Stimulated activated CD4-positive, alpha-beta T cell treated with anti-CD3 and anti-CD28 coated beads, TNF-alpha, amount 100 ng/mL, for 48 hours (primary cell): ENCODE data around the gene PIP5K1C.
"Not testable (repeated sequence)": the region's sequence is repeated elsewhere in the genome, so short reads cannot be mapped to it uniquely, and the experiment has no call there.

Experiments
- DNase-seq, 3 donors: peaks; one replicate each; pipeline ENCODE4 v3.0.0-alpha.2; 2020; ENCODE audit warnings: low read depth in 3 of 3

PIP5K1C gene

DNA sequence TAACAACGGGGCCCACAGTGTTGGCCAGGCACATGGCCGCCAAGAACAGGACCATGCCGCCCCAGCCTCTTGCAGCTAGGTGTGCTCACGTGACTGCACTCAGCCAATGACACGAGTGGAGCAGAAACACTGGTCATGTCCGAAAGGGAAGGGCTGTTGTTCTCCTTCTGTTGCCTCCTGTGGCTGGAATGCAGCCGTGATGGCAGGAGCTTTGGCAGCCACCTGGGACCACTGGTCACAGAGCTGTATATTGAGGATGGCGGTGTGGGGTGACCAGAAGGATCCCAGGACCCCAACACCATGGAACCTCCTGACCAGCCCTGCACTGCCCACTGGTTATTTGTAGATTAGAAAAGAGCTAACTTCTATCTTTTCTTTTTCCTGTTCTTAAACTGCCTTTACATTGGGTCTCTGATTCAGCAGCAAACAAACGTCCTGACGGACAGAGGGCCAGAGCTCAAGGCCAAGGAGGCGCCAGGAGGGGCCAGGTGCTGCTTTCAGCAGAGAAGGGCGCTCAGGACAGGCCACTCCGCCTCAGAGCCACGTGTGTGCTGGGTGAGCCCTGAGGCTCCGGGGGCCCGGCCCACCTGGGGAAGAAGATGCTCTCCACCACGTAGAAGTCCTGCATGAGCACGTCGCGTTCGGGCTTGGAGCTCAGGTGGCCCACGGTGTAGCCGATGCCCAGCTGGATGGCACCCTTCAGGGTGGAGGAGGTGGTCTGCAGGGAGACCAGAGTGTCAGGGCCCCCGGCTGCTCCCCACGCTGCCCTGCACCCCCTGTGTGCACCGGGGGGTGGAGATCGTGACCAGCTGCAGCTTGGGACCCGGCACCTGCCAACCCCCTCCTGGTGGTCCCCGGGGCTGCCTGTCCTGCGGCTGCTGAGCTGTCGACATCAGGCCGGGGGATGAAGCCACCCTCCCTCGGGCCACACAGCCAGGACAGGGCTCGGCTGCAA, 38.7 kb downstream of the PIP5K1C start:
- no peak for DNase-seq

DNA sequence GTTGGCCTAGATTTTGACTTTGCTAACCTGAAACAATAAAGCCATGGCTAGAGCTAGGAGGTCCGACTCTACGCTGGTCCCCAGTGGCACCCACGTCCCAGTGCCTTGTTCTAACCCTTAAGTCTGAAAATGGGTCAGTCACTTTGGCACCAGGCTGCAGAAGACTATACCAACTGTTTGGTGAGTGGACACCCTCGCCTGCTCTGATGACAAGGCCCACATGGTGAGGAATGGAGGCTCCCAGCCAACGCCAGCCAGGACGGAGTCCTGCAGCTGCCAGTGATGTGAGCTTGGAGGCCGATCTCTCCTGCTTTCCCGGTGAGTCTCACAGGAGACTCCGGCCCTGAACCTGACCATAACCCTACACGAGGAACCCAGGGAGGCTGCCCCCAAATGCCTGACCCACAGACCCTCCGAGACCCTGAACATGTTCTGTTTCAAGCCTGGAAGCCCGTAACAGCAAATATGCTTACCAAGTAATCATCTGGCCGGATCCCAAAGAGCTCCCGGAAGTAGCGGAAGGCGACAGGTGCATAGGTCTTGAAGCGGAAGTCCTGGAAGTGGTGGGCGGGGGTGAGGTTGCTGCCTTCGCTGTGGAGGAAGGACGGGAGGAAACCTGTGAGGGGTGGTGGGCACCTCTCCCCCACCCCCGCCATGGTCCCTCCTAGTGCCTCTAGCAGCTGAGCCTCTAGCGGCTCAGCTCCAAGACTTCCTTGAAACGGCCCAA, 39.6 kb downstream of the PIP5K1C start:
- DNase-seq: no peak

DNA sequence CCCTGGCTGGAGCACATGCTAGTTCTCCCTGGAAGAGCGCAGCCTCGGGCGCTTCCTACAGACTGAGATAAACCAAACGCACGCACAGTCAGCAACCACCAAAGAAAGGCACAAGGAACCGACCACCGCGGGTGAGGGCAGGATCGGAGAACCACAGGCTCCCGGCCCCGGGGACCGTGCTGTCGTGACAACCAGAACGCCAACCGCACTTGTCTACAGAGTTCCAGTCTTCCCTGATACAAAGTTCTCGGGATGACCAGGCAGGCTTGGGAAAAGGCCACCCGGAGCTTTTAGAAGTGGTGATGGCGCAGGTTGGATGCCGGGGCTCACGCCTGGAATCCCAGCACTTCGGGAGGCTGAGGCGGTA, 40.5 kb downstream of the PIP5K1C start:
- DNase-seq: no peak

DNA sequence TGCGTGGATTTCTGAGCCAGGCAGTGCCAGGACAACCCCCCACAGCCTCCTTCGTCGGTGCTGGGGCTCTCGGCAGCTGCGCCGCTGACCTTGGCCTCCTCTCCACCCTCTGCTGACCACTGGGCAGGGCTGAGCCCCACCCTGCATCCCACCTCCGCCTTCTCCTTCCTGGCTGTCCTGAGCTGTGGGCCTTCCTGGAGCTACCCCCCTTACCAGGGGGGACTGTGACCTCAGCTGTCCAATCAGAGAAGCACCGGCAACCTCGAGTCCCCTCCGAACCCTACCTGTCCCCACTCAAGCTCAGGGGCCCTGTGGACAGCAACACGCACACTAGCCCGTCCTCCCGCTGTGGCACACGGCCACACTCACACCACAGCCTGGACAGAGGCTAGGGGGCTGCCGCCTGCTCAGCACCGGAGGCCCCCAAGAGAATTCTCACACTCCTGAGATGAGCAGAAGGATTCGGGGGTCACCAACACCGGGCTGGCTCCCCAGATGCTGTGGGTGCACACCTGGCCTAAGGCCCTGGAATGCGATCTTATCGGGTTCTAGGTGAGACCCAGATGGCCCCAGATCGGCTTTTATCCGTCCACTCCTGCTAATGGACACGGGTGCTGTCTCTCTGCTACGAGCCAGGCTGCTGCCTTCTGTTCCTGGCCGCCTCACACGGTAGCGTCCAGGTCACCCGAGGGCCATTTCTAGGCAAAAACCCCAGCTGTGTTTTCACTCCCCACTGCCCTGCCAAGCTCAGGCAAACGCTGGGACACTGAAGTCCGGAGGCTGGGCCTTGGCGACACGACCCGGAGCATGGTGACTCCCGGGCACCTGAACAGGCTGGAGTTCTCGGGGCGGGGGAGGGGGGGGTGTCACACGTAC, 41.2 kb downstream of the PIP5K1C start:
- DNase-seq: no peak

DNA sequence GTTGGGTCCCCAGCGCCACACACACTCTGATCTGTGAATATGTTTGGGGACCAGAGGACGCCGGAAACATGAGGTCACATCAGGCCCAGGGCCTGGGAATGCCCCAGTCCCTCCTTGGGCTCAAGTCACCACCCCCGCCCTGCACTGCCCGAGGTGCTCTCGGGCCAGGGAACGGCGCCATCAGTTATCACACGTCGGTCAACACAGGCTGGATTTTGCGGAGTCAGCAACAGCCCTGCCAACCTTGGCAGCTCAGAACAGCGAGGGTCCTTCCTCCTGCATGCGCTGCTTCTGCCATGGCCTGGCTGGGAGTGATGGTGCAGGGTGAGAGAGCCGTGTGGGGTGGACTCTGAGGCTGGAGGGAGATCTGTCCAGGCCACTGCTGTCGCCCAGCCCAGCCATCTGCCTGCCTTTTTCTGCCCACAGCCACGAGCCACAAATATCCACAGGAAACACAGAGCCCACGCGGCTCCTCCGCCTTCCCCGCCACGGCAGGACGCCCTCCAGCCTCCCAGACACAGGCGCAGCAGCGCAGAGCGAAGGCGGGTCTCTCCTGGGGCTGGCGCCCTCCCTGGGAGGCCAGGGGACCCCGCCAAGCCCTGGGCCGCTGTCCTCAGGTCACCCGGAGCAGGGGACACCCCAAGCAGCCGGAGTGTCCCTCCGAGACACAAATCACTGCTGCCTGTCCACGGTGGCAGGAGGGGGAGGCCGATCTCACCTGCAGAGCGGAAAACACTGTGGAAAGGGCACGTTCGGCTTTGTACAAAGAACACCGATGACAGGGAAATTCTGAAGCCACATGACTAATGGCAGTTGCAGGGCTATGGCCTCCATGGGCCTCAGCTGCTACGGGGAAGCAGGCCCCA, 42.0 kb downstream of the PIP5K1C start:
- DNase-seq: no peak

DNA sequence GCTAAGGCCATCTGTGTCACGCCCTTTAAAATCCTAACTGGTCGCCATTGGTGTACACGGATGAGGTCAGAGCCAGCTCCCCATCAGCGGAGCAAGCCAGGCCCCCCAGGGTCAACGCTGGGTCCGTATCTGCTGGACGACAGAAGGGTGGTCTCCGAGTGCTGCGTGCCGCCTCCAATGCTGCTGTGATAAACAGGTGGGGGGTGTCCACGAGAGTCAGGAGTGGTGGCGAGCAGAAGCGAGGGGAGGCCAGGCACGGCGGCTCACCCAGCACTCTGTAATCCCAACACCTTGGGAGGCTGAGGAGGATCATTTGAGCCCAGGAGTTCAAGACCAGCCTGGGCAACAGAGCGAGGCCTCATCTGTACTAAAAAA, 42.9 kb downstream of the PIP5K1C start:
- DNase-seq: no peak

DNA sequence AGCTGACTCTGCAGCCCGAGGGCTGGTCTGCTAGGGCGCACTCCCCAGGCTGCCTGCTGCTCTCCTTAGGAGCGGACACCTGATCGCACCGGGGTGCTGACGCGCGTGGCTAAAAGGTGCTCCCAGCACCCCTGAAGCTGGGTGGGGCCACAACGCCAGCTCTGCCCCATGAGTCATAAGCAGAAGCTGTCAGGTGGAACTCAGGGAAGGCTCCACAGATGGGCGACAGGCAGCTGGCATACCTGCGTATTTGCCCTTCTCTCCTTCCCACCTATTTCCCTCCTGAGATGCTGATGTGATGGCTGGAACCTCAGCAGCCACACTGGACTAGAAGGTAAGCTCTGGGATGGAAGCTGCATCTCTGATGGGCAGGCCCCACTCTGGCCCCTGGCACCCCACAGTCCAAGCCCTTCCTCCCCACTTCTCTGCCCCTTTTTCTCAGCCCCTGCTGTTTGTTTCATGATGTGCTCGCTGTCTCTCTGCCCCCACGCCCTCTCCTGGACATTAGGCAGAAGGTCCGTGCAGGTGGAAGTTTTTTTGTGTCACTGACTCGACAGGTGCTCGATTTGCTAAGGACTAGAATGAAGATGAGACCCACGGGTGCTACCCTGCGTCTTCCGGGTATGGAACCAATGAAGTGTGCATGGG, 43.4 kb downstream of the PIP5K1C start:
- DNase-seq: no peak

DNA sequence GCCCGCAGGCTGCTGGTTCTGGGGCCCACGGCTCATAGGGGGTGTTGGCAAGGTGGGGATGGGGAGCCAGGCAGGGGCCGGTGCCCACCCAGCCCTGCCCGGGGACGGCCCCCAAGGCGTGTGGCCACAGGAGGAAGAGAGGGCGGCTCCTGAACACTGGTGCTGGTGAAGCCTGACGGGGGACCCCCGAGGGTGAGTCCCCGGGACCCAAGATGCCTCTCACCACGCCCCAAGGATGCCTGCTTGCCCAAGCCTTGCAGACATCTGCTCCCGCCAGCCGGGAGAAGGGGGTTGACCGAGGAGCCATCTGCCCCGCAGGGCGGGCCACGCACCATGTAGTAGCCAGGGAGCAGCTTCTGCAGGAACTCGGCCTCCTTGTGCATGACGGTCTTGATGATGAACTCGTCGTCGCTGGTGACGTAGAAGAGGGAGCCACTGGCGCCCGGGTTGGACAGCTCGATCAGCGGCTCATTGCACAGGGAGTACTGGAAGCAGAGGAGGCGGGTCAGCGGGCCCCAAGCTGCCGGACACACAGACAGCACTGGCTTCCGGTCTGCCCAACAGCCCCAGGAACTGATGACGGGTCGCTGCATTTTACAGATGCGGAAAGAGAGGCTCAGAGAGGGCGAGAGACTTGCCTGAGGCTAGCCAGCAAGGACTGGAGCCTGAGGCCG, 44.1 kb downstream of the PIP5K1C start:
- no peak for DNase-seq

DNA sequence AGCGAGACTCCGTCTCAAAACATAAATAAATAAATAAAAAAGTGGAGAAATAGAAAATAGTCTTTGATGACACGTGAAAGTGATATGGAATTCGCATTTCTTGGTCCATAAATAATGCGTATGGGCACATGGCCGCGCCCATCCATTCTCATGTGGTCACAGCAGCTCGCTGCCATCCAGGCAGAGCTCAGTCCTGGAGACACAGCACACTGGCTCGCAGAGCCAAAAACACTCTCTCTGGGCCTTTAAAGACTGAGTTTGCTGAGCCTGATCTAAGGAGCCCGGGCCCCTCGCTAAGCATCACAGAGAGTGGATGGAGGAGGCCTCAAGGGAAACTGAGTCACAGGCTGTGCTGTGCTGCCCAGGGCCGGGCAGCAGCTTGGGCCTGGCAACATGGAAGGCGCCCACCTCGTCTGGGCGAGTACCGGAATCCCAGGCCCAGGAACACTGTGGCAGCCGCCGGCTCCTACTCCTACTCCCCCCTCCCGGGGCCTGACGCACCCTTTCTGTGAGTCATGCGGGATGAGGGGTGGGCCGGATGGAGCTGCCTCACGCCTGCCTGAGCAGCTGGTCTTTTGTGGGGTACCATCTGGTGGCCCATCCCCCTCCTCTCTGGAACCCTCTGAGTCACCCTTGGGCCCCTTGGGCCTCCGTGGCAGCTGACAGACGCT, 44.7 kb downstream of the PIP5K1C start:
- DNase-seq: no peak

DNA sequence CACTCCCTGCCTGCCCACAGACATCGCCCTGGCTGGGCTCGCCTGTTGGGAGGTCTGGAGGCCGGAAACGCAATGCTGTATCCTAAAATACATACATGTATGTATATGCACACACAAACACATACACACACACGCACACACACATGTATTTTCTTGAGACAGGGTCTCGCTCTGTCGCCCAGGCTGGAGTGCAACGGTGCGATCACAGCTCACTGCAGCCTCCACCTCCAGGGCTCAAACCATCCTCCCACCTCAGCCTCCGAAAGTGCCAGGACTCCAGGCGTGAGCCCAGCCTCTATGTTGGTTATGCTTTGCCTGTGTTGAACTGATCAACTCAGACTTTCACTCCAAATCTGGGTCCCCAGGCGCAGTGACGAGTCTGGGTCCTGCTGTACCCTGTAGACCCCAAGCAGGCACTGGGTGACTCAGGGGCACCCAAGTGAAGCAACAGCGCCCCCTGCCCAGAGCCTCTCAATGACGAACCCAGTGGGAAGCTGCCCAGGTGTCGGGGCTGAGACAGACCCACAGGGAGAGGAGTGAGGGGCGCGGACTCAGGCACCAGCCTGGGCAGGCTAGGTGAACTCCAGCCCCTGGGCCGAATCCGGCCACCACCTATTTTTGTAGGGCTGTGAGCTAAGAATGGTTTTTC, 46.3 kb downstream of the PIP5K1C start:
- DNase-seq: no peak

DNA sequence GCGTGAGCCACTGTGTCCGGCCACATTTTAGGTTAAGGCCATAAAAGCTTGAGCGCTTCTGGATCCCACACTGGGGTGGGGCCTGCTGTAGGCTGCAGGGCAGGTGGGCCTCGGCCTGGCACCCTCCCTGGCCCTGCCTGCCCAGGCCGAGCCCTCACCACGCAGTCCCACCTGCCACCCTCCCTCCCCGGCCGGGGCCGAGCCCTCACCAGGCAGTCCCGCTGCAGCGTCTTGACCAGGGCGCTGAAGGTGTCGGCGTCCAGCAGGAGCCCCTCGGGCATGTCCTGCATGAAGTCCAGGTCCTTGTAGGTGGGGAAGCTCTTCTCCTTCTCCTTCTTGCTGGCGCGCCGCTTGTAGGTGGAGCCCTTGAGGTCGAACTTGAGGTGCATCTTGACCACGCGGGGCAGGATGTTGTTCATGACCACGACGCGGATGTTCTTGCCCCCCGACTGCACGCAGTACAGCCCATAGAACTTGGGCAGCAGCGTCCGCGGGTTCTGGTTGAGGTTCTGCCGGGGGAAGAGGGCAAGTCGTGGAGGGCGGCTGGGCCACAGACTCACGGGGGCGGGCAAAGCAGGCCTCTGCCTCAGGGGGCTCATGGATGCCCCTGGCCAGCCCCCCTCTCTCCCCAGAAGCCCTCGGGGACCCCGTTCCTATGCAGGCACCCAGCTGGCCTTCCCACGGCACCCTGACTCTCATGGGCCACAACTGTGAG, 47.0 kb downstream of the PIP5K1C start:
- no peak for DNase-seq

DNA sequence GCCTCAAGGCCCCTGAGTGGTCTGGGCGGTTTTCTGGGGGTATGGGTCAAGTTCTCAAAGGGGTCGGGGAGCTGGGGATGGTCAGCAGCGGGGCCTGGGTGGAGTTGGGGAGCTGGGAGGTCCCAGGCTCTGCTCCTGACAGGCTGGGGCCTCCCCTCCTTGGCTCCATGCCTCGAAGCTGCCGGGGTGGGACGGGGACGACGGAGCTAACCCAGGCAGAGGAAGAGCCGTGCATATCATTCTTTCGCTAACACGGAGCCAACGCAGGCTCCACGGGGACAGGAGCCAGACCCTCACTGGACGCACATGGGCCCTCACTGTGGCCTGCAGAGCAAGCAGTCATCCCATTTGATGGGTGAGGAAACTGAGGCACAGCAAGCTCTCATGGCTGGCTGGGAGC, 47.8 kb downstream of the PIP5K1C start:
- DNase-seq: no peak

DNA sequence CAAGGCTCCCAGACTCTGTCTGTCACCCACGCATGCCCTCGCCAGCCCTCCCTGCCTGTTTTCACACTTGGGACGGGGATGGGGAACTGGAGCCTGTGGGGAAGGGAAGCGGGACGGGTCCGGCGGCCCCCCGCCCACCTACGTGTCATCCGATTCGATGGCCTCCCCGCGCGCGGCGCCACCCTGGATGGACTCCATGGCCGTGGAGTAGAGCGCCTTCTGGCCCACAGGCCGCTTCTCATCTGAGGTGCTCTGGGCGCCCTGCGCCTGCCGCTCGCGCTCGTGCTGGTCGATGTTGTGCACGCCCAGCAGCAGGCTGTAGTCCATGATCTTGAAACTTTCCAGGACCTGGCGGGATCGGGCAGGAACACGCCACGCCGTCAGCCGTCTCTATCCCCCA, 48.6 kb downstream of the PIP5K1C start:
- no peak for DNase-seq

DNA sequence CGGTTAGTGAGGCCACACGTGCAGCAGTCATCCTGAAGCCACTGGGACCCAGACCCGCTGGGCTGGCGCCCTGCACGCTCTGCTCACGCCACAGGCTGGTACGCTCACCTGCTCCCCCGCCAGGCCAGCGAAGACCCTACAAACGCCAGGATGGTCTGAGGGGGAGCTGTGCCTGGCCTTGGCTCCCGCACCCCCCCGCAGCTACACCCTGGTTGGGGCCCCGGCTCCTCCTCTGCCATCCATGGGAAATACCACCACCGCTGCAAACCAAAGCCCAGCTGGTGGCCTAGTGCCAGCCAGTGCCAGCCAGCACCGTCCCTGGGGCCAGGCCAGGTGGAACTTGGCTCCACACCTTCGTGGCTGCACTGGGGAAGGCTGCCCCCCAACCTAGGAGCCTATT, 50.4 kb downstream of the PIP5K1C start:
- DNase-seq: no peak

DNA sequence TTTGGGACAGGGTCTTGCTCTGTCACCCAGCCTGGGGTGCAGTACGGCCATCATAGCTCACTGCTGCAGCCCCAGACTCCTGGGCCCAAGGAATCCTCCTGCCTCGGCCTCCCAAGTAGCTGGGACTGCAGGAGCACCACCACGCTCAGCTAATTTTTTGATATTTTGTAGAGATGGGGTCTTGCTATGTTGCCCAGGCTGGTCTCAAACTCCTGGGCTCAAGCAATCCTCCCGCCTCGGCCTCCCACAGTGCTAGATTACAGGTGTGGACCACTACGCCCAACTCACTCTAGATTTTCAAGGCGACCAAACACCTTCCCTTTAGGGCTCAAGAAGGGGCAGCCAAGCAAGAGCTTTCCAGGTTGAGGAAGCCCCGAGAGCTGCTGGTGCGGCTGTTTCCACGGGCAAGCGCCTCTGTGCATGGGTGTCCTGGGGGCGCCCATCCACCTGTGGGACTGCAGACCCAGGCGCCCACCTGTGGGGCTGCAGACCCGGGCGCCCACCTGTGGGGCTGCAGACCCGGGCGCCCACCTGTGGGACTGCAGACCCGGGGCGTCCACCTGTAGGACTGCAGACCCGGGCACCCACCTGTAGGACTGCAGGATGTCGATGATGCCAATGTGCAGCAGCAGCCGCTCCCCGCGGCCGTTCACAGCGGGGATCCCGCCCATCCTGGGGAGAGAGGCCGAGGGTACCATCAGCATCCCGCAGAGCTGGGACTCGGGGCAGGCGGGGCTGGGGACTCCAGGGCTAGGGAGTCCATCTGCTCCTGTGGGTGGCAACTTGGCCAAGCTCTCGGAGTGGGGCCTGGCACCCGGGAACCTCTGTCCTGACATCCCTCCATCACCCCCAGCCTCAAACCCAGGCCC, 52.0 kb downstream of the PIP5K1C start:
- DNase-seq: no peak

DNA sequence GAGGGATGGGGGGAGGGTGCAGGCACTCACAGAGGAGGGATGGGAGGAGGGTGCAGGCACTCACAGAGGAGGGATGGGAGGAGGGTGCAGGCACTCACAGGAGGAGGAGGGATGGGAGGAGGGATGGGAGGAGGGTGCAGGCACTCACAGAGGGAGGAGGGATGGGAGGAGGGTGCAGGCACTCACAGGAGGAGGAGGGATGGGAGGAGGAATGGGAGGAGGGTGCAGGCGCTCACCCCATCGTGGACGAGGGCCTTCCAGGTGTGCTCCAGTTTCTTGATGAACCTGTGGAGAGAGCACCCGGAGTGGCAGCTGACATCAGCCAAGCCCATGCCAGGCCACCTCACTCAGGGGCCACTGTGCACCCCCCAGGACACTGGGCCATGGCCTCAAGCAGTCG, 53.2 kb downstream of the PIP5K1C start:
- DNase-seq: not testable (repeated sequence)

DNA sequence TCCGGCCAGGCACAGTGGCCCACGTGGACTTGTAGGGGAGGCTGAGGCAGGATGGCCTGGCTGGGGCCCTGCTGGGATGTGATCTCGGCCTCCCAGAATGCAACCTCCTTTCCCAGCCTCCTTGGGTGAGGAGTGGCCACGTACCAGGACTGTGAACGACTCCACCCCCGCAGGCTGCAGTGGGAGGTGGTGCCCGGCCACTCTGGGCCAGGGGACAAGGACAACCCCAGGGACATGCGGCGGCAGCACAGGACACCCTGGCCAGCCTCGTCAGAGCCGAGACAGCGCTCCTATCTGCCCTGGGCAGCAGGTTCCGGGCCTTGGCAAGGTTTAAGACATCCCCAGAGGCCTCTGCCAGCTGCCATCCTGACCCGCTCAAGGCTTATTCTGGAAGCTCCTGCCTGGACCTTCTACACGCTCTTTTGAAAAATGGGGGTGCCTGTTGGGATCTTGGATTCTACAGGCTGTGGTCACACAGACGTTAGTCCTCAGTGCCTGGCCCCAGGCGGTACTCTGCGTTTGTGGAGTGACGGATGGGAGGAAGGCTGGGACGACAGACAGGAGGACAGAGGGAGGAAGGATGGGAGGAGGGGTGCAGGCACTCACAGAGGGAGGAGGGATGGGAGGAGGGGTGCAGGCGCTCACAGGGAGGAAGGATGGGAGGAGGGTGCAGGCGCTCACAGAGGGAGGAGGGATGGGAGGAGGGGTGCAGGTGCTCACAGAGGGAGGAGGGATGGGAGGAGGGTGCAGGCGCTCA, 53.8 kb downstream of the PIP5K1C start:
- DNase-seq: no peak
